GM12878 (cell line): ENCODE data around the gene STXBP4. TPM values are rescaled to one million over a fixed set of nuclear protein-coding genes. Genes with fewer than 3 reads are reported as not detected.

Experiments used
- BRCA1 ChIP-seq: IDR thresholded peaks from 2 replicates; pipeline ENCODE4 v1.6.1; 2011; ENCODE audit warnings: low read depth, low read length, improper control_type of control experiment
- CHD2 ChIP-seq: IDR thresholded peaks from 2 replicates; pipeline ENCODE4 v1.6.1; 2011; ENCODE audit warnings: low read depth, low read length, improper control_type of control experiment, borderline replicate concordance
- CUX1 ChIP-seq: IDR thresholded peaks from 2 replicates; pipeline ENCODE4 v1.6.1; 2012; ENCODE audit warnings: improper control_type of control experiment, low read depth, low read length; ENCODE audit not compliant: insufficient replicate concordance
- FOS ChIP-seq: IDR thresholded peaks from 3 replicates; pipeline ENCODE4 v1.6.1; 2011; ENCODE audit warnings: borderline replicate concordance; ENCODE audit not compliant: insufficient read length; ENCODE audit errors: extremely low read depth
- MEF2A ChIP-seq: IDR thresholded peaks from 2 replicates; pipeline ENCODE4 v1.6.1; 2011; ENCODE audit warnings: low read depth, mild to moderate bottlenecking, low read length, moderate library complexity; ENCODE audit not compliant: insufficient read depth
- MLLT1 ChIP-seq: fragments of 450-650 bp; IDR thresholded peaks from 2 replicates; pipeline ENCODE4 v1.6.1; 2016; ENCODE audit warnings: mild to moderate bottlenecking
- MYB ChIP-seq: fragments of 150-350 bp; IDR thresholded peaks from 2 replicates; pipeline ENCODE4 v1.6.1; 2014; ENCODE audit warnings: mild to moderate bottlenecking, low read depth, low read length, borderline replicate concordance
- NFYB ChIP-seq: IDR thresholded peaks from 2 replicates; pipeline ENCODE4 v1.6.1; 2011; ENCODE audit warnings: low read depth, mild to moderate bottlenecking, low read length, improper control_type of control experiment, moderate library complexity; ENCODE audit not compliant: insufficient read depth
- NR2C2 ChIP-seq: IDR thresholded peaks from 2 replicates; pipeline ENCODE4 v1.6.1; 2011; ENCODE audit warnings: borderline replicate concordance, low read depth; ENCODE audit not compliant: control insufficient read depth, insufficient read length
- NRF1 ChIP-seq: conservative IDR thresholded peaks from 2 replicates; pipeline ENCODE4 v1.6.1; 2011; ENCODE audit warnings: mild to moderate bottlenecking, low read depth, low read length, improper control_type of control experiment
- RCOR1 ChIP-seq: conservative IDR thresholded peaks from 2 replicates; pipeline ENCODE4 v1.6.1; 2012; ENCODE audit warnings: low read depth, low read length, improper control_type of control experiment
- RELA ChIP-seq: fragments of 450-650 bp; IDR thresholded peaks from 2 replicates; pipeline ENCODE4 v1.8.0; 2014; ENCODE audit warnings: borderline replicate concordance; ENCODE audit not compliant: partially characterized antibody
- SMAD1 ChIP-seq: fragments of 450-650 bp; IDR thresholded peaks from 2 replicates; pipeline ENCODE4 v1.6.1; 2018; ENCODE audit warnings: mild to moderate bottlenecking, low read depth; ENCODE audit not compliant: partially characterized antibody
- SP1 ChIP-seq: IDR thresholded peaks from one replicate; pipeline ENCODE4 v1.6.1; 2011; ENCODE audit warnings: low read depth, low read length
- SREBF1 ChIP-seq: IDR thresholded peaks from 2 replicates; pipeline ENCODE4 v1.6.1; 2012; ENCODE audit warnings: mild to moderate bottlenecking, low read length
- SREBF2 ChIP-seq: IDR thresholded peaks from 2 replicates; pipeline ENCODE4 v1.6.1; 2012; ENCODE audit warnings: mild to moderate bottlenecking, low read length
- STAT1 ChIP-seq: fragments of 450-650 bp; conservative IDR thresholded peaks from 2 replicates; pipeline ENCODE4 v1.6.1; 2014; ENCODE audit warnings: antibody characterized with exemption, mild to moderate bottlenecking
- STAT3 ChIP-seq: IDR thresholded peaks from 2 replicates; pipeline ENCODE4 v1.6.1; 2011; ENCODE audit warnings: low read depth, low read length, improper control_type of control experiment
- TARDBP ChIP-seq: IDR thresholded peaks from 2 replicates; pipeline ENCODE4 v1.6.1; 2016; ENCODE audit warnings: borderline replicate concordance
- TBL1XR1 ChIP-seq: IDR thresholded peaks from 2 replicates; pipeline ENCODE4 v1.6.1; 2012; ENCODE audit warnings: low read depth, low read length, improper control_type of control experiment
- USF2 ChIP-seq: IDR thresholded peaks from 2 replicates; pipeline ENCODE4 v1.6.1; 2011; ENCODE audit warnings: low read depth, low read length, improper control_type of control experiment, borderline replicate concordance
- polyA plus RNA-seq, 11 experiments: library from polyadenylated mRNA; depleted of rRNA in 4 of 11; unstranded in 6 of 11; stranded (reverse) in 5 of 11; fragments of >200 nt; fragmentation: Nextera tagmentation in 4 of 11; fragmentation: Illumina TruSeq in 1 of 11; extraction: Ambion mirVana in 4 of 11; extraction: Trizol in 1 of 11; gene quantifications; 1 replicate in 1 of 11; 2 replicates in 10 of 11; pipeline versions ENCODE4 v1.2.1 to v1.2.3, GENCODE V29; 2011 to 2016; ENCODE audit warnings: inconsistent platforms in 2 of 11, missing spikeins in 2 of 11, low read depth in 1 of 11
- total RNA-seq, 4 experiments: library from RNA; depleted of rRNA in 3 of 4; stranded (reverse); fragments of >200 nt in 3 of 4; fragmentation: Illumina TruSeq in 1 of 4; extraction: Trizol in 1 of 4; gene quantifications; 2 replicates each; pipeline versions ENCODE4 v1.2.1 to v1.2.3, GENCODE V29; 2013 to 2021
- TF ChIP-seq, protein P1 (sequence below): IDR thresholded peaks from 2 replicates; pipeline ENCODE4 v1.6.1; 2012; ENCODE audit warnings: low read depth, low read length, improper control_type of control experiment
- TF ChIP-seq, protein P2 (sequence below): fragments of 450-650 bp; IDR thresholded peaks from 2 replicates; pipeline ENCODE4 v1.6.1; 2014; ENCODE audit warnings: mild to moderate bottlenecking

Gene STXBP4
- total and polyA plus RNA-seq, 10 of the 15 experiments (the other 5 are each of a cell fraction or from before 2014, with no cell fraction given) = 4.3 to 11.0 (median 6.7) TPM

GRCh38 chr17:55090079-55090492, 121.5 kb downstream of the STXBP4 start (continued):
- no peak for TF ChIP-seq BRCA1
- no peak for TF ChIP-seq MEF2A
- no peak for TF ChIP-seq TARDBP
- TF ChIP-seq SREBF1 = no peak
- TF ChIP-seq SREBF2 = no peak
- TF ChIP-seq STAT3 = no peak
- TF ChIP-seq USF2 = no peak
- no peak for TF ChIP-seq RELA
- TF ChIP-seq NRF1 = 0 out of 2 replicates have a peak, but pooled peaks have one; percentile 4
- no peak for TF ChIP-seq SP1
- TF ChIP-seq SMAD1 = no peak
- TF ChIP-seq NR2C2 = no peak
- TF ChIP-seq CHD2 = no peak
- no peak for TF ChIP-seq MYB
- 0 out of 2 replicates have a peak, but pooled peaks have one; percentile 42 for TF ChIP-seq TBL1XR1
- no peak for TF ChIP-seq NFYB
- TF ChIP-seq RCOR1 = no peak
- TF ChIP-seq MLLT1 = no peak
- TF ChIP-seq, protein P1, sequence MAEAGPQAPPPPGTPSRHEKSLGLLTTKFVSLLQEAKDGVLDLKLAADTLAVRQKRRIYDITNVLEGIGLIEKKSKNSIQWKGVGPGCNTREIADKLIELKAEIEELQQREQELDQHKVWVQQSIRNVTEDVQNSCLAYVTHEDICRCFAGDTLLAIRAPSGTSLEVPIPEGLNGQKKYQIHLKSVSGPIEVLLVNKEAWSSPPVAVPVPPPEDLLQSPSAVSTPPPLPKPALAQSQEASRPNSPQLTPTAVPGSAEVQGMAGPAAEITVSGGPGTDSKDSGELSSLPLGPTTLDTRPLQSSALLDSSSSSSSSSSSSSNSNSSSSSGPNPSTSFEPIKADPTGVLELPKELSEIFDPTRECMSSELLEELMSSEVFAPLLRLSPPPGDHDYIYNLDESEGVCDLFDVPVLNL = no peak
- TF ChIP-seq STAT1 = no peak
- TF ChIP-seq FOS = no peak
- TF ChIP-seq CUX1 = no peak
- TF ChIP-seq, protein P2, sequence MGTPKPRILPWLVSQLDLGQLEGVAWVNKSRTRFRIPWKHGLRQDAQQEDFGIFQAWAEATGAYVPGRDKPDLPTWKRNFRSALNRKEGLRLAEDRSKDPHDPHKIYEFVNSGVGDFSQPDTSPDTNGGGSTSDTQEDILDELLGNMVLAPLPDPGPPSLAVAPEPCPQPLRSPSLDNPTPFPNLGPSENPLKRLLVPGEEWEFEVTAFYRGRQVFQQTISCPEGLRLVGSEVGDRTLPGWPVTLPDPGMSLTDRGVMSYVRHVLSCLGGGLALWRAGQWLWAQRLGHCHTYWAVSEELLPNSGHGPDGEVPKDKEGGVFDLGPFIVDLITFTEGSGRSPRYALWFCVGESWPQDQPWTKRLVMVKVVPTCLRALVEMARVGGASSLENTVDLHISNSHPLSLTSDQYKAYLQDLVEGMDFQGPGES = no peak
